IMR-90 (cell line): Measurements from ENCODE around the gene FNBP1L.

Experiments used
- CTCF ChIP-seq: conservative IDR thresholded peaks from 2 replicates; pipeline ENCODE4 v1.5.1; 2012; ENCODE audit warnings: mild to moderate bottlenecking, low read depth, low read length, improper control_type of control experiment
- ELK1 ChIP-seq: fragments of 150-350 bp; IDR thresholded peaks from 2 replicates; pipeline ENCODE4 v1.6.1; 2016; ENCODE audit warnings: low read depth, mild to moderate bottlenecking, low read length, moderate library complexity, borderline replicate concordance
- MAFK ChIP-seq: IDR thresholded peaks from 2 replicates; pipeline ENCODE4 v1.6.1; 2012; ENCODE audit warnings: low read depth, low read length, improper control_type of control experiment
- POLR2A ChIP-seq: IDR thresholded peaks from 2 replicates; pipeline ENCODE4 v1.6.1; 2012; ENCODE audit warnings: mild to moderate bottlenecking, low read depth, low read length
- SMC3 ChIP-seq: fragments of 150-350 bp; IDR thresholded peaks from 2 replicates; pipeline ENCODE4 v1.6.1; 2016; ENCODE audit warnings: low read depth, mild to moderate bottlenecking, antibody characterized with exemption, low read length, moderate library complexity
- USF2 ChIP-seq: fragments of 150-350 bp; IDR thresholded peaks from 2 replicates; pipeline ENCODE4 v1.6.1; 2017; ENCODE audit warnings: mild to moderate bottlenecking, antibody characterized with exemption, low read length, low read depth

- TF ChIP-seq MAFK (no peak), CTCF (no peak), POLR2A (no peak), ELK1 (no peak), SMC3 (no peak), USF2 (no peak)
Measured at GRCh38 chr1:93467606-93468005, 19.7 kb downstream of the FNBP1L start.
